HUES6 (cell line): Measurements from ENCODE around the gene FAM131A.

Experiments
- H3K27ac ChIP-seq: 2 replicates; pipeline ENCODE4 v1.7.0; 2013; ENCODE audit warnings: low read depth, mild to moderate bottlenecking, low read length, inconsistent platforms
- H3K27me3 ChIP-seq: 2 replicates; pipeline ENCODE4 v1.6.1; 2013; ENCODE audit warnings: low read length; ENCODE audit not compliant: control insufficient read depth, insufficient read depth
- H3K36me3 ChIP-seq: 2 replicates; pipeline ENCODE4 v1.6.1; 2013; ENCODE audit warnings: low read length; ENCODE audit not compliant: control insufficient read depth, insufficient read depth
- H3K4me1 ChIP-seq: 2 replicates; pipeline ENCODE4 v1.6.1; 2013; ENCODE audit warnings: low read length; ENCODE audit not compliant: control insufficient read depth, insufficient read depth
- H3K4me3 ChIP-seq: 2 replicates; pipeline ENCODE4 v1.5.1; 2013; ENCODE audit warnings: low read depth, low read length
- H3K9ac ChIP-seq: one replicate; pipeline ENCODE4 v1.6.1; 2013; ENCODE audit warnings: mild to moderate bottlenecking, low read length
- H3K9me3 ChIP-seq: 2 replicates; pipeline ENCODE4 v1.6.1; 2013; ENCODE audit warnings: low read depth, low read length; ENCODE audit not compliant: control insufficient read depth, insufficient read depth

FAM131A gene

GRCh38 chr3:184352149-184352785 is 14.9 kb downstream of the FAM131A start:
- H3K4me3 ChIP-seq = no peak overlapping the region
- H3K9ac ChIP-seq = peak overlapping the region; percentile 6
- H3K4me1 ChIP-seq = peaks cover 13% of the 10 kb centered on the region; the same call in 1 of the 2 replicates
- no peaks in the 10 kb centered on the region for H3K9me3 ChIP-seq
- H3K27me3 ChIP-seq = no peaks in the 10 kb centered on the region
- H3K36me3 ChIP-seq = peaks cover 49% of the 10 kb centered on the region
- no peak overlapping the region for H3K27ac ChIP-seq

GRCh38 chr3:184352897-184353545 is 15.6 kb downstream of the FAM131A start:
- H3K4me1 ChIP-seq = peaks cover 13% of the 10 kb centered on the region; the same call in 1 of the 2 replicates
- H3K27me3 ChIP-seq = no peaks in the 10 kb centered on the region
- H3K27ac ChIP-seq = no peak overlapping the region
- no peaks in the 10 kb centered on the region for H3K9me3 ChIP-seq
- H3K36me3 ChIP-seq = peaks cover 54% of the 10 kb centered on the region
- H3K4me3 ChIP-seq = no peak overlapping the region
- no peak overlapping the region for H3K9ac ChIP-seq

- H3K4me3 ChIP-seq = no peak overlapping the region
- no peaks in the 10 kb centered on the region for H3K9me3 ChIP-seq
- H3K4me1 ChIP-seq = peaks cover 13% of the 10 kb centered on the region; the same call in 1 of the 2 replicates
- H3K9ac ChIP-seq = no peak overlapping the region
- peaks cover 60% of the 10 kb centered on the region for H3K36me3 ChIP-seq
- H3K27ac ChIP-seq = no peak overlapping the region
- no peaks in the 10 kb centered on the region for H3K27me3 ChIP-seq
Measured at GRCh38 chr3:184353546-184353941, 16.1 kb downstream of the FAM131A start.

GRCh38 chr3:184354121-184354728 is 16.8 kb downstream of the FAM131A start:
- Histone ChIP-seq H3K36me3 (peaks cover 62% of the 10 kb centered on the region), H3K9ac (no peak overlapping the region), H3K27me3 (no peaks in the 10 kb centered on the region), H3K27ac (no peak overlapping the region), H3K9me3 (no peaks in the 10 kb centered on the region), H3K4me3 (no peak overlapping the region), H3K4me1 (peaks cover 15% of the 10 kb centered on the region; the same call in 1 of the 2 replicates)

- Histone ChIP-seq H3K36me3 (peaks cover 62% of the 10 kb centered on the region), H3K4me1 (peaks cover 20% of the 10 kb centered on the region), H3K27me3 (no peaks in the 10 kb centered on the region), H3K4me3 (no peak overlapping the region), H3K27ac (no peak overlapping the region), H3K9ac (no peak overlapping the region), H3K9me3 (no peaks in the 10 kb centered on the region)
Measured at GRCh38 chr3:184354754-184355153, 17.4 kb downstream of the FAM131A start.

- H3K27ac ChIP-seq = no peak overlapping the region
- no peak overlapping the region for H3K9ac ChIP-seq
- H3K9me3 ChIP-seq = no peaks in the 10 kb centered on the region
- H3K27me3 ChIP-seq = peaks cover 6% of the 10 kb centered on the region
- peaks cover 27% of the 10 kb centered on the region for H3K4me1 ChIP-seq
- H3K4me3 ChIP-seq = no peak overlapping the region
- H3K36me3 ChIP-seq = peaks cover 62% of the 10 kb centered on the region
Measured at GRCh38 chr3:184355261-184356040, 18.1 kb downstream of the FAM131A start.

- no peak overlapping the region for H3K27ac ChIP-seq
- no peak overlapping the region for H3K9ac ChIP-seq
- peaks cover 20% of the 10 kb centered on the region for H3K4me1 ChIP-seq
- no peaks in the 10 kb centered on the region for H3K9me3 ChIP-seq
- H3K36me3 ChIP-seq = peaks cover 52% of the 10 kb centered on the region
- H3K27me3 ChIP-seq = peaks cover 14% of the 10 kb centered on the region
- no peak overlapping the region for H3K4me3 ChIP-seq
Measured at GRCh38 chr3:184357248-184358123, 20.1 kb downstream of the FAM131A start.

GRCh38 chr3:184358124-184358767 is 20.8 kb downstream of the FAM131A start:
- no peaks in the 10 kb centered on the region for H3K9me3 ChIP-seq
- H3K4me1 ChIP-seq = peaks cover 20% of the 10 kb centered on the region
- H3K4me3 ChIP-seq = no peak overlapping the region
- H3K27me3 ChIP-seq = peaks cover 14% of the 10 kb centered on the region
- H3K27ac ChIP-seq = no peak overlapping the region
- no peak overlapping the region for H3K9ac ChIP-seq
- peaks cover 46% of the 10 kb centered on the region for H3K36me3 ChIP-seq

- no peaks in the 10 kb centered on the region for H3K9me3 ChIP-seq
- H3K27me3 ChIP-seq = peaks cover 14% of the 10 kb centered on the region
- peaks cover 20% of the 10 kb centered on the region for H3K4me1 ChIP-seq
- H3K4me3 ChIP-seq = no peak overlapping the region
- H3K36me3 ChIP-seq = peaks cover 39% of the 10 kb centered on the region
- no peak overlapping the region for H3K27ac ChIP-seq
- no peak overlapping the region for H3K9ac ChIP-seq
Measured at GRCh38 chr3:184358921-184359350, 21.5 kb downstream of the FAM131A start.

GRCh38 chr3:184359610-184360009 is 22.2 kb downstream of the FAM131A start:
- Histone ChIP-seq H3K4me1 (peaks cover 20% of the 10 kb centered on the region), H3K4me3 (peak overlapping the region; percentile 71; the same call in 1 of the 2 replicates), H3K27ac (no peak overlapping the region), H3K9ac (no peak overlapping the region), H3K36me3 (peaks cover 41% of the 10 kb centered on the region), H3K9me3 (no peaks in the 10 kb centered on the region), H3K27me3 (peaks cover 14% of the 10 kb centered on the region)
